ENCODE measurements around the gene MYO1A.

The MYO1A gene

GRCh38 chr12:57047981-57048380 lies 1.9 kb downstream of the MYO1A start:
- Mint-ChIP-seq H3K9me3 (no peaks in the 10 kb centered on the region), H3K4me1 (ENCODE audit: low read depth) (peaks cover 67% of the 10 kb centered on the region), H3K27me3 (peaks cover 7% of the 10 kb centered on the region), H3K36me3 (ENCODE audit: low read depth) (no peaks in the 10 kb centered on the region), H3K4me3 (no peak overlapping the region), H3K27ac (peak overlapping the region; percentile 84)
- intact Hi-C loops (cut with micrococcal nuclease): loop anchor here (5.0 kb wide), 1 partner anchor 41 kb away; the partner anchor contains the start of gene ZBTB39

- intact Hi-C loops (cut with micrococcal nuclease): loop anchor here (5.0 kb wide), 1 partner anchor 40 kb away; the partner anchor contains the start of gene ZBTB39
- Mint-ChIP-seq H3K36me3 (ENCODE audit: low read depth) (no peaks in the 10 kb centered on the region), H3K4me3 (peak overlapping the region; percentile 44), H3K4me1 (ENCODE audit: low read depth) (peaks cover 67% of the 10 kb centered on the region), H3K27ac (peak overlapping the region; percentile 84), H3K9me3 (no peaks in the 10 kb centered on the region), H3K27me3 (peaks cover 7% of the 10 kb centered on the region)
These were observed 2.7 kb downstream of the MYO1A start for GRCh38 chr12:57046947-57047890.

- Mint-ChIP-seq H3K27me3 (peaks cover 7% of the 10 kb centered on the region), H3K9me3 (no peaks in the 10 kb centered on the region), H3K4me3 (peak overlapping the region; percentile 44), H3K4me1 (ENCODE audit: low read depth) (peaks cover 69% of the 10 kb centered on the region), H3K36me3 (ENCODE audit: low read depth) (no peaks in the 10 kb centered on the region), H3K27ac (peak overlapping the region; percentile 84)
- intact Hi-C loops (cut with micrococcal nuclease): loop anchor here (5.0 kb wide), 1 partner anchor 39 kb away; the partner anchor contains the start of gene ZBTB39
These were observed 3.7 kb downstream of the MYO1A start for GRCh38 chr12:57046086-57046791.

- H3K9me3 Mint-ChIP-seq: no peaks in the 10 kb centered on the region
- H3K4me3 Mint-ChIP-seq: no peak overlapping the region
- intact Hi-C loops (cut with micrococcal nuclease): loop anchor here (5.0 kb wide), 1 partner anchor 38 kb away; the partner anchor contains the start of gene ZBTB39
- H3K4me1 Mint-ChIP-seq (ENCODE audit: low read depth): peaks cover 67% of the 10 kb centered on the region
- no peaks in the 10 kb centered on the region for H3K36me3 Mint-ChIP-seq (ENCODE audit: low read depth)
- peak overlapping the region; percentile 84 for H3K27ac Mint-ChIP-seq
- H3K27me3 Mint-ChIP-seq: peaks cover 7% of the 10 kb centered on the region
These were observed 5.0 kb downstream of the MYO1A start for GRCh38 chr12:57044889-57045288.

DNA sequence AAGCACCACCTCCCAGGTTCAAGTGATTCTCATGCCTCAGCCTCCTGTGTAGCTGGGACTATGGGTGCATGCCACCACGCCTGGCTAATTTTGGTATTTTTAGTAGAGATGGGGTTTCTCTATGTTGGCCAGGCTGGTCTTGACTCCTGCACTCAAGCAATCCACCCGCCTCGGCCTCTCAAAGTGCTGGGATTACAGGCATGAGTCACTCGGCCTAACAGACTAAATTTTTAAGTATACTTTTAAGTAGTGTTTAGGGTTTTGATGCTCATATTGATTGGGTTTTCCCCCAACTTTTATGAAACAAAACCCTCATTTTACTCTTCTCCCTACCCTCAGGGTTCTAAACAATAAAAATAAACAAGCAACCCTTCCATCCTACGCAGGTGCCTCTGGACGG lies 5.5 kb downstream of the MYO1A start:
- peaks cover 65% of the 10 kb centered on the region for H3K4me1 Mint-ChIP-seq (ENCODE audit: low read depth)
- intact Hi-C loops (cut with micrococcal nuclease): no loop called here
- H3K27ac Mint-ChIP-seq: no peak overlapping the region
- peaks cover 7% of the 10 kb centered on the region for H3K27me3 Mint-ChIP-seq
- H3K36me3 Mint-ChIP-seq (ENCODE audit: low read depth): no peaks in the 10 kb centered on the region
- no peaks in the 10 kb centered on the region for H3K9me3 Mint-ChIP-seq
- no peak overlapping the region for H3K4me3 Mint-ChIP-seq

DNA sequence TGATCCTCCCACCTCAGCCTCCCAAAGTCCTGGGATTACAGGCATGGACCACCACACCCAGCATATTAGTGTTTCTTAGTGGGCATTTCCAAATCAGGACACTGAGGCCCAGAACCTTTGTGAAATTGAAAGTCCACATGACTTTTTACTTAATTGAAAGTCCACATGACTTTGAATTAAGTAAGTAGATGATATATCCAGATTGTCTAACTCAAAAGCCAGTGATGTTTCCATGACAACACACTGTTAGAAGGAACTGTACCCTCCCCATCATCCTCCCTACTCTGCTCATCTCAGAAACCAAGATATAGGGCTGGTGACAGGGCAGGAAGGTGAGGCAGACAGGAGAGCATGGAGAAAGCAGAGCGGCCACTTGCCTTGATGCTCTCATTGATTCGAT lies 7.2 kb downstream of the MYO1A start:
- Mint-ChIP-seq H3K9me3 (no peaks in the 10 kb centered on the region), H3K4me3 (no peak overlapping the region), H3K27me3 (peaks cover 10% of the 10 kb centered on the region), H3K4me1 (ENCODE audit: low read depth) (peaks cover 57% of the 10 kb centered on the region), H3K36me3 (ENCODE audit: low read depth) (no peaks in the 10 kb centered on the region), H3K27ac (no peak overlapping the region)
- intact Hi-C loops (cut with micrococcal nuclease): no loop called here

DNA sequence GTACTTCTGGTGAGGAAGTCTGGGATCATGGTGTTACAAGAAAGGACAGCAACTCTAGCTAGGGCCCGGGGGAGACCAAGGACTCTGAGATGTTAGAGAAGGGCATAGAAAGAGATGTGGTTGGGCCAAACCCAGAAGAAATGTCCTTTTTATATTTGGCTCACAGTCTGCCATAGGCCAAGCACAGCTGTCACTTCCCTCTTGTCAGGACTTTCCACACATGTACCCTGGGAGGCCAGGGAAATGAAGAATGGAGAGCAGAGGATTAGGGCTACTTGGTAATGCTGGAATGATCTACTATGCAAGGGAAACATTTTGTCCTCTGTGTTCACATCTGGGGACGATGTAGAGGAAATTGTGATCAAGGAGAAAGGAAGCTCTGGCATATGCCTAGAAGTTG lies 9.2 kb downstream of the MYO1A start:
- Mint-ChIP-seq H3K27ac (no peak overlapping the region), H3K27me3 (peaks cover 17% of the 10 kb centered on the region), H3K4me1 (ENCODE audit: low read depth) (peaks cover 40% of the 10 kb centered on the region), H3K4me3 (no peak overlapping the region), H3K36me3 (ENCODE audit: low read depth) (no peaks in the 10 kb centered on the region), H3K9me3 (no peaks in the 10 kb centered on the region)
- intact Hi-C loops (cut with micrococcal nuclease): no loop called here

GRCh38 chr12:57040211-57040610 lies 9.7 kb downstream of the MYO1A start:
- H3K27me3 Mint-ChIP-seq: peaks cover 19% of the 10 kb centered on the region
- no peak overlapping the region for H3K27ac Mint-ChIP-seq
- intact Hi-C loops (cut with micrococcal nuclease): no loop called here
- H3K4me3 Mint-ChIP-seq: no peak overlapping the region
- no peaks in the 10 kb centered on the region for H3K36me3 Mint-ChIP-seq (ENCODE audit: low read depth)
- no peaks in the 10 kb centered on the region for H3K9me3 Mint-ChIP-seq
- peaks cover 40% of the 10 kb centered on the region for H3K4me1 Mint-ChIP-seq (ENCODE audit: low read depth)

DNA sequence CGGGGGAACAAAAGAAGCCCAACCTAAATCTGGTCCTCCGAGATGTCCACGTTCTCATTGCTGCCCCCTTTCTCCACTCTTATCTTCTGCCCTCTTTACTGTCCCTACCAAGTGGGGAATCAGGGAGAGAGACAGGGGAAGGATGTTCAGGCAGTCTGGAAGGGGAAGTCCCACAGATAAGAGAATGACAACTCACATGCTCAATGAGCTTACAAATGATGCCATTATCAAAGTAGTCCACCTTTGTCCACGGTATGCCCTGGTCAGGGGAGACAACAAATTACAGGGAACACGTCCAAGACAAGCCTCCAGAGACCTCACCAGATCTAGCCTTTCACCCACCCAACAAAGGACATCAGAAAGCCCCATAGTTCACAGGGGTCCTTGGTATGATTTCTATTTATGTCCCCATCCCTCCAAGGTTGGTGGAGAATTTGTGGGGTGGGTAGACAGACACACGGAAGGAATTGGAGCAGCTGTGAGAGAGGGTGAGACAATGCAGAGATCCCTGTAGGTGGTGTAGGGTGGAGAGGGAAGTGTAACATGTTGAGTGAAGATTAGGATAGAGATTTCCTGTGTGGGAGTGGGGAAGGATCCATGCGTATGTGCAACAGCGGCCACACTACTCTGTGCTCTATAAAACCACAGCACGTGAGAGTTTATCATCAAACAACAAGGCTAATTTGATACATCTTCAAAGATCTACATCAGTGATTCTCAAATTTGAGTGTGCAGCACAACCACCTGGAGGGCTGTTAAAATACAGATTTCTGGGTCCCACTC lies 10.7 kb downstream of the MYO1A start:
- Mint-ChIP-seq H3K36me3 (ENCODE audit: low read depth) (no peaks in the 10 kb centered on the region), H3K27ac (no peak overlapping the region), H3K4me3 (no peak overlapping the region), H3K27me3 (peaks cover 22% of the 10 kb centered on the region), H3K9me3 (no peaks in the 10 kb centered on the region), H3K4me1 (ENCODE audit: low read depth) (peaks cover 35% of the 10 kb centered on the region)
- intact Hi-C loops (cut with micrococcal nuclease): no loop called here

DNA sequence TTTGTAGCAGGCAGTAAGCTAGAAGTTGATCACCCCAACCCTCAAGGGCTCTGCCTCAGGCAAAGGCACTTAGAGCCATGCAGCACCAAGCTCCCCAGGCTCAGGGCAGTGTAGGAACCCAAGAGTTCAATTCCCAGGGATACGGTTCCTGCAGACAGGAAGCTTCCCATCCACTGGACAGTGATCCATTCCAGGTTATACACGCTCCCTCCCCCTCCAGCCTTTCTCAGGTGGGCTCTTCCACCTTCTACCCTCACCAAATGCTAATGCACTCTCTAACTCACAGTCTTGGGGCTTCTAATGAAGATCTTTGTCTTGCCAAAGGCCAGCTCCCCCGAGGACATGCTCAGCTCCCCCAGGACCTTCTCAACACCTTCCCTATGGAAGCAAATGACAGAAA lies 12.7 kb downstream of the MYO1A start:
- H3K27ac Mint-ChIP-seq: peak overlapping the region; percentile 22
- H3K36me3 Mint-ChIP-seq (ENCODE audit: low read depth): no peaks in the 10 kb centered on the region
- H3K4me1 Mint-ChIP-seq (ENCODE audit: low read depth): peaks cover 35% of the 10 kb centered on the region
- intact Hi-C loops (cut with micrococcal nuclease): no loop called here
- no peaks in the 10 kb centered on the region for H3K9me3 Mint-ChIP-seq
- no peak overlapping the region for H3K4me3 Mint-ChIP-seq
- peaks cover 15% of the 10 kb centered on the region for H3K27me3 Mint-ChIP-seq

DNA sequence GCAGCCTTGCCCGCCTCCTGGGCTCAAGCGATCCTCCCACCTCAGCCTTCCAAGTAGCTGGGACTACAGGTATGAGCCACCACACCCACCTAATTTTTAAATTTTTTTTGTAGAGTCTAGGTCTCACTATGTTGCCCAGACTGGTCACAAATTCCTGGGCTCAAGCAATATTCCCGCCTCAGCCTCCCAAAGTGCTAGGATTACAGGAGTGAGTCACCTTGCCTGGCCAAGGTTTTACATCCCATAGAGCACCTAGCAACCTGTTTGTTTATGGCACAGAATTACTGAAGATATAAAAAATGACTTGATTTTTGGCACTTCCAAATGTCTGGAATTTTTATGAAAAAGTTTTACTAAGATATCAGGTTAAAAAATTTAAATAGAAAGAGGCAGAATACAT lies 16.5 kb downstream of the MYO1A start:
- peaks cover 25% of the 10 kb centered on the region for H3K4me1 Mint-ChIP-seq (ENCODE audit: low read depth)
- H3K9me3 Mint-ChIP-seq: no peaks in the 10 kb centered on the region
- intact Hi-C loops (cut with micrococcal nuclease): no loop called here

GRCh38 chr12:57031789-57032188 lies 18.1 kb downstream of the MYO1A start:
- no peaks in the 10 kb centered on the region for H3K9me3 Mint-ChIP-seq
- H3K27ac Mint-ChIP-seq: no peak overlapping the region
- no peak overlapping the region for H3K4me3 Mint-ChIP-seq
- intact Hi-C loops (cut with micrococcal nuclease): no loop called here
- no peaks in the 10 kb centered on the region for H3K36me3 Mint-ChIP-seq (ENCODE audit: low read depth)
- H3K4me1 Mint-ChIP-seq (ENCODE audit: low read depth): peaks cover 35% of the 10 kb centered on the region
- peaks cover 13% of the 10 kb centered on the region for H3K27me3 Mint-ChIP-seq

More for the DNA sequence above, 16.5 kb downstream of the MYO1A start:
- no peaks in the 10 kb centered on the region for H3K36me3 Mint-ChIP-seq (ENCODE audit: low read depth)
- H3K27me3 Mint-ChIP-seq: peaks cover 15% of the 10 kb centered on the region
- H3K27ac Mint-ChIP-seq: no peak overlapping the region
- H3K4me3 Mint-ChIP-seq: no peak overlapping the region

- intact Hi-C loops (cut with micrococcal nuclease): no loop called here
- no peaks in the 10 kb centered on the region for H3K36me3 Mint-ChIP-seq (ENCODE audit: low read depth)
- H3K27ac Mint-ChIP-seq: peak overlapping the region; percentile 42
- peaks cover 41% of the 10 kb centered on the region for H3K4me1 Mint-ChIP-seq (ENCODE audit: low read depth)
- H3K9me3 Mint-ChIP-seq: no peaks in the 10 kb centered on the region
- H3K4me3 Mint-ChIP-seq: no peak overlapping the region
- H3K27me3 Mint-ChIP-seq: peaks cover 16% of the 10 kb centered on the region
These were observed 18.7 kb downstream of the MYO1A start for GRCh38 chr12:57031138-57031725.
